Endothelial cell of umbilical vein (primary cell): ENCODE data around the gene CHRND. TPM values are rescaled to one million over a fixed set of nuclear protein-coding genes. Genes with fewer than 3 reads are reported as not detected.

Experiments used
- BruUV-seq: library from RNA; stranded (reverse); fragments of 400-500 nt; replicated peaks from 2 replicates; lab custom pipeline; 2021; lab: Mats Ljungman, UMichigan
- CTCF ChIA-PET: fragments of 300-600, 350-600 bp; sonication (Branson Sonifier 250); formaldehyde crosslinking; loops from one replicate; lab custom pipeline; 2021; ENCODE audit warnings: antibody characterized with exemption, inconsistent platforms; lab: Charles Lee
- POLR2A ChIA-PET: fragments of 300-600, 350-600 bp; sonication (Branson Sonifier 250); formaldehyde crosslinking; loops from one replicate; lab custom pipeline; 2021; ENCODE audit warnings: antibody characterized with exemption, inconsistent platforms; lab: Charles Lee
- DNase-seq: peaks from one replicate; pipeline ENCODE4 v3.0.0-alpha.2; 2011; ENCODE audit warnings: low read depth, low spot score
- FAIRE-seq: peaks from 2 replicates; lab custom pipeline; 2011; peaks lifted over from hg19 to GRCh38; lab: Jason Lieb, UNC
- H2AFZ ChIP-seq: 2 replicates; pipeline ENCODE4 v1.6.0; 2012; ENCODE audit warnings: low read depth, low read length, control low read depth, inconsistent platforms
- H3K27ac ChIP-seq: 2 replicates; pipeline ENCODE4 v1.5.1; 2011; ENCODE audit warnings: low read depth, mild to moderate bottlenecking, control low read depth, low read length, moderate library complexity; ENCODE audit not compliant: insufficient read depth
- H3K27me3 ChIP-seq, 2 experiments: 2 replicates each; pipeline versions ENCODE4 v1.6.0 to v1.6.1; 2011; ENCODE audit warnings: low read length in 2 of 2, mixed read lengths in 1 of 2; ENCODE audit not compliant: control insufficient read depth in 2 of 2, insufficient read depth in 2 of 2
- H3K36me3 ChIP-seq, 2 experiments: 2 replicates in 1 of 2; 3 replicates in 1 of 2; pipeline ENCODE4 v1.5.1; 2011; ENCODE audit warnings: low read length in 2 of 2, mild to moderate bottlenecking in 1 of 2, moderate library complexity in 1 of 2; ENCODE audit not compliant: control insufficient read depth in 2 of 2, insufficient read depth in 2 of 2; ENCODE audit errors: extremely low read depth in 1 of 2
- H3K4me1 ChIP-seq: 3 replicates; pipeline ENCODE4 v1.5.1; 2011; ENCODE audit warnings: mild to moderate bottlenecking, low read length; ENCODE audit not compliant: control insufficient read depth, insufficient read depth; ENCODE audit errors: extremely low read depth
- H3K4me2 ChIP-seq: 2 replicates; pipeline ENCODE4 v1.6.1; 2011; ENCODE audit warnings: low read length, control low read depth, mixed read lengths; ENCODE audit not compliant: insufficient read depth
- H3K4me3 ChIP-seq, 3 experiments: fragments of 200-600 bp in 1 of 3; sonication (generic), shearing (Covaris generic) in 1 of 3; replicated peaks in 1 of 3; 2 replicates each; pipeline ENCODE4 v1.5.1; 2011 to 2016; ENCODE audit warnings: control low read depth in 3 of 3, low read length in 3 of 3, mild to moderate bottlenecking in 2 of 3, inconsistent platforms in 1 of 3, low read depth in 1 of 3, moderate library complexity in 1 of 3; ENCODE audit not compliant: insufficient read depth in 1 of 3
- H3K79me2 ChIP-seq: 2 replicates; pipeline ENCODE4 v1.6.0; 2012; ENCODE audit warnings: low read length, inconsistent platforms; ENCODE audit not compliant: control insufficient read depth, insufficient read depth
- H3K9ac ChIP-seq: replicated peaks from 2 replicates; pipeline ENCODE3; 2011; ENCODE audit warnings: low read length, control low read depth; ENCODE audit not compliant: insufficient read depth; ENCODE audit errors: extremely low read depth
- H3K9me1 ChIP-seq: replicated peaks from 3 replicates; pipeline ENCODE4 v1.6.0; 2011; ENCODE audit warnings: mild to moderate bottlenecking, low read length; ENCODE audit not compliant: control insufficient read depth, insufficient read depth; ENCODE audit errors: extremely low read depth
- H3K9me3 ChIP-seq: replicated peaks from 2 replicates; pipeline ENCODE4 v1.5.1; 2012; ENCODE audit warnings: low read length, inconsistent platforms; ENCODE audit not compliant: control insufficient read depth, insufficient read depth
- H4K20me1 ChIP-seq: replicated peaks from 2 replicates; pipeline ENCODE3; 2011; ENCODE audit warnings: mild to moderate bottlenecking, low read length; ENCODE audit not compliant: control insufficient read depth, insufficient read depth; ENCODE audit errors: extremely low read depth
- CTCF ChIP-seq, 2 donors: IDR thresholded peaks; 1 replicate in 1 of 2; 2 replicates in 1 of 2; pipeline ENCODE4 v1.5.1; 2011; ENCODE audit warnings: low read length in 2 of 2, mild to moderate bottlenecking in 2 of 2, moderate library complexity in 2 of 2, control low read depth in 1 of 2, inconsistent platforms in 1 of 2, low read depth in 1 of 2; ENCODE audit not compliant: insufficient read depth in 1 of 2; ENCODE audit errors: extremely low read depth in 1 of 2
- EZH2 ChIP-seq: IDR thresholded peaks from 2 replicates; pipeline ENCODE4 v1.6.1; 2012; ENCODE audit warnings: borderline replicate concordance, low read depth, mild to moderate bottlenecking, moderate library complexity, low read length, inconsistent platforms; ENCODE audit not compliant: severe bottlenecking
- FOS ChIP-seq: IDR thresholded peaks from 2 replicates; pipeline ENCODE4 v1.6.1; 2011; ENCODE audit warnings: mild to moderate bottlenecking, low read length, moderate library complexity, borderline replicate concordance; ENCODE audit not compliant: insufficient read depth
- GATA2 ChIP-seq: IDR thresholded peaks from 2 replicates; pipeline ENCODE4 v1.7.0; 2011; ENCODE audit warnings: low read depth, mild to moderate bottlenecking, moderate library complexity, mixed read lengths, low read length; ENCODE audit not compliant: insufficient read length, insufficient read depth
- JUN ChIP-seq: IDR thresholded peaks from 2 replicates; pipeline ENCODE4 v1.6.1; 2011; ENCODE audit warnings: borderline replicate concordance, low read depth; ENCODE audit not compliant: insufficient read length, insufficient read depth
- MAX ChIP-seq: IDR thresholded peaks from 2 replicates; pipeline ENCODE4 v1.6.1; 2011; ENCODE audit not compliant: insufficient read depth, insufficient read length
- MYC ChIP-seq: IDR thresholded peaks from one replicate; pipeline ENCODE4 v1.6.1; 2011; ENCODE audit warnings: mild to moderate bottlenecking, low read depth, low read length
- POLR2A ChIP-seq: IDR thresholded peaks from 2 replicates; pipeline ENCODE4 v1.6.1; 2012; ENCODE audit warnings: low read depth, mild to moderate bottlenecking, control low read depth, low read length
- POLR2AphosphoS5 ChIP-seq: IDR thresholded peaks from 2 replicates; pipeline ENCODE4 v1.6.1; 2012; ENCODE audit warnings: low read depth, mild to moderate bottlenecking, control low read depth, low read length, moderate library complexity; ENCODE audit not compliant: insufficient read depth
- dilution Hi-C: fragments of 300-500 bp; cut with MboI; formaldehyde crosslinking; loops from one replicate; pipeline ENCODE4 v1.15.0; 2019; ENCODE audit warnings: low sequenced_read_pairs; ENCODE audit not compliant: extremely low pct_ligation_motif_present
- intact Hi-C: fragments of 100-400 bp; cut with micrococcal nuclease; formaldehyde crosslinking; loops from one replicate; pipeline ENCODE4 v1.10.0; 2022
- polyA plus RNA-seq, 4 experiments: library from polyadenylated mRNA; depleted of rRNA in 3 of 4; stranded (reverse) in 3 of 4; unstranded in 1 of 4; fragments of >200 nt; gene quantifications; 2 replicates each; pipeline versions ENCODE4 v1.2.1 to v1.2.3, GENCODE V29; 2011 to 2012; ENCODE audit warnings: missing spikeins in 1 of 4
- total RNA-seq: library from RNA; stranded (reverse); gene quantifications from 2 replicates; pipeline ENCODE4 v1.2.3, GENCODE V29; 2021

The CHRND gene
- total and polyA plus RNA-seq, 2 donors (not counting 3 experiments of a cell fraction or from before 2014, with no cell fraction given), result not detected

GRCh38 chr2:232533944-232534710 lies 8.2 kb downstream of the CHRND start:
- no peak overlapping the region for H3K4me3 ChIP-seq
- no peaks in the 10 kb centered on the region for H3K9me1 ChIP-seq
- no peaks in the 10 kb centered on the region for H3K79me2 ChIP-seq
- H2AFZ ChIP-seq, result no peak overlapping the region
- intact Hi-C loops (no loop called here), dilution Hi-C loops (no loop called here)
- H3K9ac ChIP-seq, result no peak overlapping the region
- no peaks in the 10 kb centered on the region for H3K36me3 ChIP-seq
- no TSS peak for BruUV-seq
- ChIA-PET POLR2A (no interaction called here), CTCF (interaction anchor here (1.5 kb wide), 1 partner anchor 207 kb away, joined by 4 read pairs; no protein-coding TSS in a partner anchor)
- no peak for DNase-seq
- no peaks in the 10 kb centered on the region for H4K20me1 ChIP-seq
- no peaks in the 10 kb centered on the region for H3K27me3 ChIP-seq
- H3K4me1 ChIP-seq, result no peaks in the 10 kb centered on the region
- TF ChIP-seq POLR2AphosphoS5, result no peak
- no peak overlapping the region for H3K27ac ChIP-seq
- FAIRE-seq, result no peak
- H3K4me2 ChIP-seq, result no peak overlapping the region
- H3K9me3 ChIP-seq, result no peaks in the 10 kb centered on the region

GRCh38 chr2:232534940-232535651 lies 9.1 kb downstream of the CHRND start:
- dilution Hi-C loops, result no loop called here
- FAIRE-seq, result no peak
- intact Hi-C loops, result no loop called here

More at GRCh38 chr2:232534940-232535651, 9.1 kb downstream of the CHRND start:
- DNase-seq, result no peak
- Histone ChIP-seq H3K9me3 (no peaks in the 10 kb centered on the region), H3K4me2 (no peak overlapping the region), H3K27ac (no peak overlapping the region), H3K4me1 (no peaks in the 10 kb centered on the region), H2AFZ (no peak overlapping the region), H3K9me1 (no peaks in the 10 kb centered on the region), H3K79me2 (no peaks in the 10 kb centered on the region), H4K20me1 (no peaks in the 10 kb centered on the region), H3K27me3 (no peaks in the 10 kb centered on the region), H3K36me3 (no peaks in the 10 kb centered on the region), H3K4me3 (no peak overlapping the region), H3K9ac (no peak overlapping the region)
- BruUV-seq, result no TSS peak
- ChIA-PET CTCF (no interaction called here), POLR2A (no interaction called here)
- no peak for TF ChIP-seq POLR2A
- no peak for TF ChIP-seq EZH2
- TF ChIP-seq CTCF (IDR thresholded peaks at IDR 0.05; ENCODE audit: extremely low read depth in 1 of 2, insufficient read depth in 1 of 2, low read depth in 1 of 2, low read length in 2 of 2), result no peak
- TF ChIP-seq FOS, result no peak
- no peak for TF ChIP-seq POLR2AphosphoS5
- no peak for TF ChIP-seq MAX
- TF ChIP-seq GATA2, result no peak
- TF ChIP-seq MYC, result no peak
- no peak for TF ChIP-seq JUN
